NCI-H2081 treated with DMSO at 0.1 percent for 48 hours (cell line): Measurements from ENCODE around the gene KDM6B.
"Not testable (repeated sequence)": the region's sequence is repeated elsewhere in the genome, so short reads cannot be mapped to it uniquely, and the experiment has no call there.

ENCODE experiments used
- DNase-seq: peaks from one replicate; lab custom pipeline; 2025; lab: John Stamatoyannopoulos, UW

KDM6B gene

GRCh38 chr17:7833795-7834541 lies at the start of gene KDM6B:
KDM6B (plus strand) TSS chr17:7834217; CDS start chr17:7845555, 11,338 bp downstream.
- peak; percentile 13 for DNase-seq

- DNase-seq: no peak
Observed at GRCh38 chr17:7786866-7787265, 47.2 kb upstream of the KDM6B start.

- DNase-seq: no peak
Observed at GRCh38 chr17:7789131-7789530, 44.9 kb upstream of the KDM6B start.

GRCh38 chr17:7790150-7790549 lies 43.9 kb upstream of the KDM6B start:
- DNase-seq: no peak

- no peak for DNase-seq
Observed at GRCh38 chr17:7792611-7793010, 41.4 kb upstream of the KDM6B start.

GRCh38 chr17:7794075-7794663 lies 39.8 kb upstream of the KDM6B start:
- DNase-seq: no peak

GRCh38 chr17:7797976-7798375 lies 36.0 kb upstream of the KDM6B start:
- no peak for DNase-seq

- DNase-seq: no peak
Observed at GRCh38 chr17:7798839-7799238, 35.2 kb upstream of the KDM6B start.

- DNase-seq: no peak
Observed at GRCh38 chr17:7803981-7804380, 30.0 kb upstream of the KDM6B start.

- no peak for DNase-seq
Observed at GRCh38 chr17:7806587-7806986, 27.4 kb upstream of the KDM6B start.

- DNase-seq: no peak
Observed at GRCh38 chr17:7807206-7807605, 26.8 kb upstream of the KDM6B start.

- DNase-seq: no peak
Observed at GRCh38 chr17:7809086-7809790, 24.8 kb upstream of the KDM6B start.

- not testable (repeated sequence) for DNase-seq
Observed at GRCh38 chr17:7809791-7810343, 24.1 kb upstream of the KDM6B start.

GRCh38 chr17:7811251-7811650 lies 22.8 kb upstream of the KDM6B start:
- no peak for DNase-seq

- no peak for DNase-seq
Observed at GRCh38 chr17:7814969-7815368, 19.0 kb upstream of the KDM6B start.

GRCh38 chr17:7816926-7817642 lies 16.9 kb upstream of the KDM6B start:
- DNase-seq: no peak

- DNase-seq: no peak
Observed at GRCh38 chr17:7817643-7817964, 16.4 kb upstream of the KDM6B start.

- no peak for DNase-seq
Observed at GRCh38 chr17:7818026-7818425, 16.0 kb upstream of the KDM6B start.

GRCh38 chr17:7818746-7819645 lies 15.0 kb upstream of the KDM6B start:
- no peak for DNase-seq

GRCh38 chr17:7820231-7820630 lies 13.8 kb upstream of the KDM6B start:
- no peak for DNase-seq

GRCh38 chr17:7822126-7822525 lies 11.9 kb upstream of the KDM6B start:
- no peak for DNase-seq
